Neuron (in vitro differentiated cells): Measurements from ENCODE around the gene DSCAM.

Source experiments
- H2AFZ ChIP-seq: one replicate; pipeline ENCODE4 v1.6.1; 2013; ENCODE audit warnings: low read depth, mild to moderate bottlenecking, inconsistent platforms, low read length, moderate library complexity
- H3K27me3 ChIP-seq: one replicate; pipeline ENCODE4 v1.6.1; 2013; ENCODE audit warnings: low read length; ENCODE audit not compliant: insufficient read depth
- H3K36me3 ChIP-seq: one replicate; pipeline ENCODE4 v1.6.1; 2013; ENCODE audit warnings: low read length; ENCODE audit not compliant: insufficient read depth
- H3K4me1 ChIP-seq: one replicate; pipeline ENCODE4 v1.6.1; 2013; ENCODE audit warnings: low read length; ENCODE audit not compliant: insufficient read depth
- H3K4me3 ChIP-seq: 2 replicates; pipeline ENCODE4 v1.5.1; 2013; ENCODE audit warnings: mild to moderate bottlenecking, low read length, moderate library complexity
- H3K9me3 ChIP-seq: one replicate; pipeline ENCODE4 v1.6.1; 2013; ENCODE audit warnings: low read length

DSCAM gene

DNA sequence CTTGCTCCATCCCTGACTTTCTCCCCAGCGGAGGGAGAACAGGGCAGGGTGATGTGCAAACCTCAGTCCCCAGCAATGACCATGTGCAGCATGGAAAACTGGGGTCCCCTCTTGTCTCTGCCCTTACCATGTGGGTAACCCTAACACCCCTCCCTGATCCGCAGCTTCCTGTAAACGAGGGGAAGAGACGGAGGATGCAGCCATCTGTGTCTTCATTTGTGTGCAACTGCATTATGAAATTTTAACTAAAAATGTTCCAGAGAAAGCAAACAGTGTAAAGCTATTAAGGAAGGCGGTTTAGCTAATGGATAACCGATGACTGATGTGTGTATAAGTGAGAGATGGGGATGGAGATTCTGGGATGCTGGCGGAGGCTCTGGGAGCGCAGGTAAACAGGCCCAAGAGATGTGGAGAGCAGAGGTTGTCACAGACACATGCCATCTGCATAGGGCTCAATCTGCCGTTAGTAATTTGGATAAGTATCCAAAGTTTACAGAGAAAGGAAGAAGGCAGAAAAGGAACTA lies 206.6 kb downstream of the DSCAM start:
- no peak overlapping the region for H3K4me3 ChIP-seq
- H2AFZ ChIP-seq: no peak overlapping the region
- no peaks in the 10 kb centered on the region for H3K36me3 ChIP-seq
- no peaks in the 10 kb centered on the region for H3K4me1 ChIP-seq
- no peaks in the 10 kb centered on the region for H3K27me3 ChIP-seq
- no peaks in the 10 kb centered on the region for H3K9me3 ChIP-seq

GRCh38 chr21:40639616-40640194 lies 207.3 kb downstream of the DSCAM start:
- Histone ChIP-seq H3K36me3 (no peaks in the 10 kb centered on the region), H3K9me3 (no peaks in the 10 kb centered on the region), H2AFZ (no peak overlapping the region), H3K4me1 (no peaks in the 10 kb centered on the region), H3K4me3 (no peak overlapping the region), H3K27me3 (no peaks in the 10 kb centered on the region)

GRCh38 chr21:40638466-40639251 lies 208.3 kb downstream of the DSCAM start:
- Histone ChIP-seq H3K4me3 (no peak overlapping the region), H3K27me3 (no peaks in the 10 kb centered on the region)

GRCh38 chr21:40636026-40636425 lies 210.9 kb downstream of the DSCAM start:
- Histone ChIP-seq H3K4me1 (no peaks in the 10 kb centered on the region), H3K9me3 (no peaks in the 10 kb centered on the region), H3K27me3 (no peaks in the 10 kb centered on the region), H3K4me3 (no peak overlapping the region), H2AFZ (no peak overlapping the region), H3K36me3 (no peaks in the 10 kb centered on the region)

More at GRCh38 chr21:40638466-40639251, 208.3 kb downstream of the DSCAM start:
- Histone ChIP-seq H2AFZ (no peak overlapping the region), H3K4me1 (no peaks in the 10 kb centered on the region), H3K36me3 (no peaks in the 10 kb centered on the region), H3K9me3 (no peaks in the 10 kb centered on the region)

GRCh38 chr21:40635391-40635790 lies 211.6 kb downstream of the DSCAM start:
- Histone ChIP-seq H2AFZ (no peak overlapping the region), H3K36me3 (no peaks in the 10 kb centered on the region), H3K27me3 (no peaks in the 10 kb centered on the region), H3K4me3 (no peak overlapping the region), H3K9me3 (no peaks in the 10 kb centered on the region), H3K4me1 (no peaks in the 10 kb centered on the region)

- Histone ChIP-seq H3K27me3 (no peaks in the 10 kb centered on the region), H2AFZ (no peak overlapping the region), H3K4me3 (no peak overlapping the region), H3K9me3 (no peaks in the 10 kb centered on the region), H3K4me1 (no peaks in the 10 kb centered on the region), H3K36me3 (no peaks in the 10 kb centered on the region)
Measured at GRCh38 chr21:40634141-40634540, 212.8 kb downstream of the DSCAM start.

DNA sequence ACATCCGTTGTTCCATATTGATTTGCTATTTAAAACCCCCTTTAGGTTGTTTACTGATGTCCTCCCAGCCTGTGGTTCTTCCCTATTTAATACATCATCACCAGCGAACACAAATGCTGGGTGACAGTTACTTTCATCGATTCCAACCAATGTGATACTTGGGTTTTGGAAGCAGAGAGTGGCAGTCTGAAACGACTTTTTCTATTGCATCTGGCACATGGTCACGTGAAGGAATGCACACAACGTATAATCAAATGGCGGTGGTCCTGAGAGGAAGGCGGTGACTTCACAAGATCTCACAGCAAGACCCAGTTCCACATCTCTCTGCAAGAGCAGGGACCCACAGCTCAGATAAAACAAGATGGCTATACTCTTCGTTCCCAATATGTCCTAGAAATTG lies 213.9 kb downstream of the DSCAM start:
- no peaks in the 10 kb centered on the region for H3K4me1 ChIP-seq
- H3K4me3 ChIP-seq: no peak overlapping the region
- no peak overlapping the region for H2AFZ ChIP-seq
- no peaks in the 10 kb centered on the region for H3K36me3 ChIP-seq
- no peaks in the 10 kb centered on the region for H3K9me3 ChIP-seq
- no peaks in the 10 kb centered on the region for H3K27me3 ChIP-seq

DNA sequence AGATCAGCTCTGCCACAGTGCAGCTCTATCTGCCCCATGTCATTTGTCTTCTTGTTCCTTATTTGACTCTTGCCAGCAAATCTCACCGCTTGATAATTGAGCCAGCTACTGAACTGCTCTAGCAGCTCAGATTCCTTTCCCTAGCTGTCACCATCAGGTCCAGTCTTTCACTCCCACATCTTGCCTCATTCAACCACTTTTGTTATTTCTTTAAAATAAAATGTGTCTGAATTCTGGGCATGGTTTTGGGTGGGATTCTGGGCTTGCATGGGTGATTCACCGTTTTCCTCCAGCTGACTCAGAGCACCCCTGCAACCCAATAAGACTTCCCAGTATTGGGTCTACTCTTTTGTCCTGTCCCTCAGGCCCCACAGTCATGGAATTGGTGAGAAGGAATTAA lies 215.7 kb downstream of the DSCAM start:
- Histone ChIP-seq H3K4me3 (no peak overlapping the region), H3K36me3 (no peaks in the 10 kb centered on the region), H3K9me3 (no peaks in the 10 kb centered on the region), H3K4me1 (no peaks in the 10 kb centered on the region), H3K27me3 (no peaks in the 10 kb centered on the region), H2AFZ (no peak overlapping the region)

DNA sequence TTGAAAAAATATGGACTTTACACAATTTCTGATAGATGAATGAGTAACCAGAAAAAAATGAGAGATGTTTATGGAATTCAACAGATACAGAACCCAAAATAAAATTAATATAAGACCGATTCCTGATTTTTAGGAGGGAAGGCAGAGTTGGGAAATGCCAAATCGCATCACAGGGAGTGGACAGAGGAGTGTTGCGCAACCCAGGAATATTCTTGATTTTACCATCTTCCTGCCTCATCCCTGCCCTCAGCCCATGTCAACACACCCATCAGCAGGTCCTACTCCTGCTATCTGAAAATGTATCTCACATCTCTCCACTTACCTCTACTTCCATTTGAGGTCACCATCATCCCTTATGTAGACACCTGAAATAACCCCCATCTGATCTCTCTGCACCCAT lies 221.0 kb downstream of the DSCAM start:
- no peaks in the 10 kb centered on the region for H3K27me3 ChIP-seq

GRCh38 chr21:40623528-40623927 lies 223.4 kb downstream of the DSCAM start:
- Histone ChIP-seq H3K27me3 (no peaks in the 10 kb centered on the region), H3K4me3 (no peak overlapping the region), H3K9me3 (no peaks in the 10 kb centered on the region), H3K36me3 (no peaks in the 10 kb centered on the region), H3K4me1 (no peaks in the 10 kb centered on the region), H2AFZ (no peak overlapping the region)

More for the DNA sequence above, 221.0 kb downstream of the DSCAM start:
- no peaks in the 10 kb centered on the region for H3K36me3 ChIP-seq
- H2AFZ ChIP-seq: no peak overlapping the region
- H3K9me3 ChIP-seq: no peaks in the 10 kb centered on the region
- no peak overlapping the region for H3K4me3 ChIP-seq
- no peaks in the 10 kb centered on the region for H3K4me1 ChIP-seq

GRCh38 chr21:40622531-40622930 lies 224.4 kb downstream of the DSCAM start:
- Histone ChIP-seq H3K4me3 (no peak overlapping the region), H3K27me3 (no peaks in the 10 kb centered on the region), H3K4me1 (no peaks in the 10 kb centered on the region), H3K9me3 (no peaks in the 10 kb centered on the region), H2AFZ (no peak overlapping the region), H3K36me3 (no peaks in the 10 kb centered on the region)

- Histone ChIP-seq H3K27me3 (no peaks in the 10 kb centered on the region), H3K9me3 (no peaks in the 10 kb centered on the region), H2AFZ (no peak overlapping the region), H3K4me3 (no peak overlapping the region), H3K36me3 (no peaks in the 10 kb centered on the region), H3K4me1 (no peaks in the 10 kb centered on the region)
Measured at GRCh38 chr21:40620386-40621145, 226.4 kb downstream of the DSCAM start.
